IgD-negative memory B cell (primary cell): ENCODE data around the gene ZNF282. TPM values are rescaled to one million over a fixed set of nuclear protein-coding genes. Genes with fewer than 3 reads are reported as not detected.
A peak's percentile ranks its signal among the peaks of the same experiment; 100 is the strongest.

ENCODE experiments used
- H3K27ac Mint-ChIP-seq, 3 donors: one replicate each; pipeline ENCODE4 v1.8.0; 2020 to 2022; ENCODE audit warnings: mild to moderate bottlenecking in 3 of 3, mixed read lengths in 3 of 3, moderate library complexity in 1 of 3
- H3K27me3 Mint-ChIP-seq: one replicate; pipeline ENCODE4 v1.8.0; 2021; ENCODE audit warnings: mixed read lengths
- H3K36me3 Mint-ChIP-seq: one replicate; pipeline ENCODE4 v1.8.0; 2020; ENCODE audit warnings: mild to moderate bottlenecking, mixed read lengths
- H3K4me1 Mint-ChIP-seq, 3 donors: one replicate each; pipeline ENCODE4 v1.8.0; 2020 to 2022; ENCODE audit warnings: mixed read lengths in 3 of 3, mild to moderate bottlenecking in 1 of 3
- H3K4me3 Mint-ChIP-seq, 4 donors: one replicate each; pipeline ENCODE4 v1.8.0; 2020 to 2022; ENCODE audit warnings: mild to moderate bottlenecking in 4 of 4, mixed read lengths in 4 of 4, moderate library complexity in 3 of 4
- H3K9me3 Mint-ChIP-seq, 3 donors: one replicate each; pipeline ENCODE4 v1.8.0; 2020 to 2021; ENCODE audit warnings: mixed read lengths in 3 of 3, mild to moderate bottlenecking in 1 of 3
- polyA plus RNA-seq: library from polyadenylated mRNA; unstranded; fragments of 300-500 nt; fragmentation: Illumina TruSeq; gene quantifications from one replicate; pipeline ENCODE4 v1.2.3, GENCODE V29; 2021

The ZNF282 gene
- polyA plus RNA-seq: 1.9 TPM

- no peaks in the 10 kb centered on the region for H3K9me3 Mint-ChIP-seq
- peaks cover 4 to 30% (median 6%) of the 10 kb centered on the region in 3 donors for H3K4me1 Mint-ChIP-seq
- H3K36me3 Mint-ChIP-seq: peaks cover 4% of the 10 kb centered on the region
- peak within 1 kb of the TSS; percentile 46 to 87 (median 82) for H3K27ac Mint-ChIP-seq
- peak within 1 kb of the TSS; percentile 86 to 98 (median 92) for H3K4me3 Mint-ChIP-seq
- peaks cover 2% of the 10 kb centered on the region for H3K27me3 Mint-ChIP-seq
Observed at GRCh38 chr7:149195180-149196150, at the start of gene ZNF282. Gene ZNF282, plus strand, starts transcription at chr7:149195546. Its CDS starts 44 bp downstream, at chr7:149195590.

GRCh38 chr7:149147072-149147751, 48.1 kb upstream of the ZNF282 start, which contains the start of gene ZNF398:
Gene ZNF398, plus strand, starts transcription at chr7:149147453. Its CDS starts 290 bp downstream, at chr7:149147743.
- Mint-ChIP-seq H3K36me3 (no peaks in the 10 kb centered on the region), H3K4me3 (peak within 1 kb of the TSS; percentile 95 to 99 (median 98)), H3K9me3 (no peaks in the 10 kb centered on the region), H3K27me3 (no peaks in the 10 kb centered on the region), H3K27ac (peak within 1 kb of the TSS; percentile 90 to 98 (median 97)), H3K4me1 (peaks cover 21 to 28% (median 24%) of the 10 kb centered on the region in 3 donors)

GRCh38 chr7:149147752-149148653, 47.3 kb upstream of the ZNF282 start:
- peak overlapping the region; percentile 74 to 90 (median 90) for H3K27ac Mint-ChIP-seq
- H3K9me3 Mint-ChIP-seq: no peaks in the 10 kb centered on the region
- peak overlapping the region; percentile 90 to 99 (median 96) for H3K4me3 Mint-ChIP-seq
- H3K36me3 Mint-ChIP-seq: no peaks in the 10 kb centered on the region
- no peaks in the 10 kb centered on the region for H3K27me3 Mint-ChIP-seq
- peaks cover 21 to 26% (median 24%) of the 10 kb centered on the region in 3 donors for H3K4me1 Mint-ChIP-seq

- peaks cover 0 to 1% (median 0%) of the 10 kb centered on the region in 3 donors for H3K9me3 Mint-ChIP-seq
- peaks cover 17 to 22% (median 17%) of the 10 kb centered on the region in 3 donors for H3K4me1 Mint-ChIP-seq
- H3K4me3 Mint-ChIP-seq: peak overlapping the region in 1 of 4 donors; percentile 79
- peaks cover 5% of the 10 kb centered on the region for H3K36me3 Mint-ChIP-seq
- H3K27me3 Mint-ChIP-seq: no peaks in the 10 kb centered on the region
- peak overlapping the region in 1 of 3 donors; percentile 82 for H3K27ac Mint-ChIP-seq
Observed at GRCh38 chr7:149150981-149151380, 44.4 kb upstream of the ZNF282 start.

GRCh38 chr7:149153346-149153745, 42.0 kb upstream of the ZNF282 start:
- H3K27ac Mint-ChIP-seq: no peak overlapping the region

GRCh38 chr7:149154056-149154455, 41.3 kb upstream of the ZNF282 start:
- peaks cover 10% of the 10 kb centered on the region for H3K36me3 Mint-ChIP-seq
- H3K27me3 Mint-ChIP-seq: no peaks in the 10 kb centered on the region
- no peak overlapping the region for H3K4me3 Mint-ChIP-seq
- H3K27ac Mint-ChIP-seq: peak overlapping the region in 1 of 3 donors; percentile 71
- H3K9me3 Mint-ChIP-seq: peaks cover 0 to 2% (median 0%) of the 10 kb centered on the region in 3 donors
- H3K4me1 Mint-ChIP-seq: peaks cover 9 to 20% (median 17%) of the 10 kb centered on the region in 3 donors

More at GRCh38 chr7:149153346-149153745, 42.0 kb upstream of the ZNF282 start:
- H3K4me3 Mint-ChIP-seq: no peak overlapping the region
- H3K4me1 Mint-ChIP-seq: peaks cover 12 to 23% (median 16%) of the 10 kb centered on the region in 3 donors
- H3K36me3 Mint-ChIP-seq: peaks cover 10% of the 10 kb centered on the region
- H3K27me3 Mint-ChIP-seq: no peaks in the 10 kb centered on the region
- H3K9me3 Mint-ChIP-seq: peaks cover 0 to 2% (median 0%) of the 10 kb centered on the region in 3 donors

GRCh38 chr7:149156898-149157297, 38.4 kb upstream of the ZNF282 start:
- Mint-ChIP-seq H3K9me3 (peaks cover 0 to 2% (median 0%) of the 10 kb centered on the region in 3 donors), H3K4me3 (no peak overlapping the region), H3K4me1 (peaks cover 9 to 18% (median 17%) of the 10 kb centered on the region in 3 donors), H3K36me3 (peaks cover 10% of the 10 kb centered on the region), H3K27ac (no peak overlapping the region), H3K27me3 (no peaks in the 10 kb centered on the region)

GRCh38 chr7:149161241-149161848, 34.0 kb upstream of the ZNF282 start:
- Mint-ChIP-seq H3K27me3 (no peaks in the 10 kb centered on the region), H3K4me3 (no peak overlapping the region), H3K4me1 (peaks cover 8 to 14% (median 9%) of the 10 kb centered on the region in 3 donors), H3K9me3 (no peaks in the 10 kb centered on the region), H3K36me3 (peaks cover 7% of the 10 kb centered on the region), H3K27ac (peak overlapping the region in 2 of 3 donors; percentile 10 to 43)

GRCh38 chr7:149166142-149166541, 29.2 kb upstream of the ZNF282 start:
- Mint-ChIP-seq H3K27me3 (no peaks in the 10 kb centered on the region), H3K4me3 (no peak overlapping the region), H3K27ac (peak overlapping the region in 1 of 3 donors; percentile 23), H3K9me3 (no peaks in the 10 kb centered on the region), H3K36me3 (peaks cover 1% of the 10 kb centered on the region), H3K4me1 (peaks cover 1 to 4% (median 4%) of the 10 kb centered on the region in 3 donors)

- Mint-ChIP-seq H3K27ac (peak overlapping the region in 1 of 3 donors; percentile 23), H3K36me3 (peaks cover 1% of the 10 kb centered on the region), H3K4me1 (peaks cover 0 to 4% (median 0%) of the 10 kb centered on the region in 3 donors)
Observed at GRCh38 chr7:149166630-149167352, 28.6 kb upstream of the ZNF282 start.

GRCh38 chr7:149171892-149172533, 23.3 kb upstream of the ZNF282 start:
- Mint-ChIP-seq H3K4me3 (no peak overlapping the region), H3K4me1 (no peaks in the 10 kb centered on the region), H3K9me3 (no peaks in the 10 kb centered on the region), H3K36me3 (no peaks in the 10 kb centered on the region), H3K27ac (no peak overlapping the region), H3K27me3 (no peaks in the 10 kb centered on the region)

More at GRCh38 chr7:149166630-149167352, 28.6 kb upstream of the ZNF282 start:
- Mint-ChIP-seq H3K9me3 (no peaks in the 10 kb centered on the region), H3K4me3 (no peak overlapping the region), H3K27me3 (no peaks in the 10 kb centered on the region)

GRCh38 chr7:149172534-149172920, 22.8 kb upstream of the ZNF282 start:
- Mint-ChIP-seq H3K9me3 (no peaks in the 10 kb centered on the region), H3K4me3 (no peak overlapping the region), H3K27ac (no peak overlapping the region), H3K27me3 (no peaks in the 10 kb centered on the region), H3K4me1 (no peaks in the 10 kb centered on the region), H3K36me3 (no peaks in the 10 kb centered on the region)

- H3K4me1 Mint-ChIP-seq: peaks cover 0 to 2% (median 0%) of the 10 kb centered on the region in 3 donors
- H3K36me3 Mint-ChIP-seq: peaks cover 2% of the 10 kb centered on the region
- no peak overlapping the region for H3K27ac Mint-ChIP-seq
- H3K9me3 Mint-ChIP-seq: no peaks in the 10 kb centered on the region
- no peaks in the 10 kb centered on the region for H3K27me3 Mint-ChIP-seq
- H3K4me3 Mint-ChIP-seq: no peak overlapping the region
Observed at GRCh38 chr7:149175150-149175549, 20.2 kb upstream of the ZNF282 start.
